HepG2 (cell line): ENCODE results near the gene TFE3. TPM values are rescaled to one million over a fixed set of nuclear protein-coding genes. Genes with fewer than 3 reads are reported as not detected.

ENCODE experiments used
- CEBPB ChIP-seq: IDR thresholded peaks from 2 replicates; pipeline ENCODE4 v1.6.1; 2011; ENCODE audit warnings: low read depth, low read length, improper control_type of control experiment, borderline replicate concordance
- DMTF1 ChIP-seq: sonication (generic); formaldehyde crosslinking; IDR thresholded peaks from 2 replicates; pipeline ENCODE4 v1.4.0; 2020; ENCODE audit warnings: mild to moderate bottlenecking, missing genetic modification reagents
- HDAC6 ChIP-seq: fragments of 200-600 bp; sonication (generic); IDR thresholded peaks from 2 replicates; pipeline ENCODE4 v1.7.0; 2017; ENCODE audit warnings: mild to moderate bottlenecking, antibody characterized with exemption, low read length, low read depth
- HINFP ChIP-seq: sonication (generic); formaldehyde crosslinking; IDR thresholded peaks from 2 replicates; pipeline ENCODE4 v1.4.0; 2020; ENCODE audit warnings: low read depth, mild to moderate bottlenecking, missing genetic modification reagents
- HMG20A ChIP-seq: IDR thresholded peaks from 2 replicates; pipeline ENCODE4 v1.6.1; 2016; ENCODE audit warnings: borderline replicate concordance
- HNF4A ChIP-seq: sonication (generic); formaldehyde crosslinking; IDR thresholded peaks from 2 replicates; pipeline ENCODE4 v1.4.0; 2020; ENCODE audit warnings: missing genetic modification reagents
- POLR2AphosphoS2 ChIP-seq: IDR thresholded peaks from 2 replicates; pipeline ENCODE4 v1.6.1; 2011; ENCODE audit warnings: low read depth, low read length, improper control_type of control experiment
- RARG ChIP-seq: sonication (generic); formaldehyde crosslinking; IDR thresholded peaks from 2 replicates; pipeline ENCODE4 v1.4.0; 2020; ENCODE audit warnings: low read depth, mild to moderate bottlenecking, missing genetic modification reagents
- SKIL ChIP-seq: sonication (generic); formaldehyde crosslinking; IDR thresholded peaks from 2 replicates; pipeline ENCODE4 v1.8.0; 2022; ENCODE audit warnings: missing genetic modification reagents, mild to moderate bottlenecking, moderate library complexity, borderline replicate concordance
- WIZ ChIP-seq: sonication (generic); formaldehyde crosslinking; IDR thresholded peaks from 2 replicates; pipeline ENCODE4 v1.5.1; 2020; ENCODE audit warnings: mild to moderate bottlenecking, missing genetic modification reagents
- XBP1 ChIP-seq: sonication (generic); formaldehyde crosslinking; IDR thresholded peaks from 2 replicates; pipeline ENCODE4 v1.5.0; 2020; ENCODE audit warnings: missing genetic modification reagents
- ZFP91 ChIP-seq: sonication (generic); formaldehyde crosslinking; IDR thresholded peaks from 2 replicates; pipeline ENCODE4 v1.9.0; 2022; ENCODE audit warnings: missing genetic modification reagents, mild to moderate bottlenecking, borderline replicate concordance
- ZNF326 ChIP-seq: sonication (generic); formaldehyde crosslinking; IDR thresholded peaks from 2 replicates; pipeline ENCODE4 v1.4.0; 2020; ENCODE audit warnings: missing genetic modification reagents, borderline replicate concordance
- ZNF737 ChIP-seq: sonication (generic); formaldehyde crosslinking; IDR thresholded peaks from 2 replicates; pipeline ENCODE4 v1.5.0; 2020; ENCODE audit warnings: missing genetic modification reagents, mild to moderate bottlenecking, borderline replicate concordance
- polyA plus RNA-seq, 8 experiments: library from polyadenylated mRNA; depleted of rRNA in 3 of 8; stranded (reverse) in 7 of 8; unstranded in 1 of 8; fragments of >200 nt; fragmentation: Illumina TruSeq in 4 of 8; extraction: Trizol in 4 of 8; gene quantifications; 2 replicates each; pipeline versions ENCODE4 v1.2.1 to v1.2.3, GENCODE V29; 2011 to 2016; ENCODE audit warnings: low read depth in 4 of 8, missing spikeins in 1 of 8, mixed read lengths in 1 of 8; ENCODE audit not compliant: insufficient read depth in 1 of 8
- total RNA-seq, 5 experiments: library from RNA; depleted of rRNA; stranded (reverse); fragments of >200 nt; fragmentation: Illumina TruSeq; extraction: Trizol; gene quantifications; 2 replicates each; pipeline ENCODE4 v1.2.3, GENCODE V29; 2016; ENCODE audit warnings: low read depth in 1 of 5
- TF ChIP-seq, protein P1 (sequence below): sonication (generic); formaldehyde crosslinking; IDR thresholded peaks from 2 replicates; pipeline ENCODE4 v1.5.0; 2020; ENCODE audit warnings: mild to moderate bottlenecking, missing genetic modification reagents
- TF ChIP-seq, protein P2 (sequence below): sonication (generic); formaldehyde crosslinking; IDR thresholded peaks from 2 replicates; pipeline ENCODE4 v1.5.0; 2020; ENCODE audit warnings: mild to moderate bottlenecking, missing genetic modification reagents, borderline replicate concordance

The TFE3 gene
- total and polyA plus RNA-seq, 2 of the 13 experiments (the other 11 are each of a cell fraction or from before 2014, with no cell fraction given) = 8.3 to 12.3 TPM

DNA sequence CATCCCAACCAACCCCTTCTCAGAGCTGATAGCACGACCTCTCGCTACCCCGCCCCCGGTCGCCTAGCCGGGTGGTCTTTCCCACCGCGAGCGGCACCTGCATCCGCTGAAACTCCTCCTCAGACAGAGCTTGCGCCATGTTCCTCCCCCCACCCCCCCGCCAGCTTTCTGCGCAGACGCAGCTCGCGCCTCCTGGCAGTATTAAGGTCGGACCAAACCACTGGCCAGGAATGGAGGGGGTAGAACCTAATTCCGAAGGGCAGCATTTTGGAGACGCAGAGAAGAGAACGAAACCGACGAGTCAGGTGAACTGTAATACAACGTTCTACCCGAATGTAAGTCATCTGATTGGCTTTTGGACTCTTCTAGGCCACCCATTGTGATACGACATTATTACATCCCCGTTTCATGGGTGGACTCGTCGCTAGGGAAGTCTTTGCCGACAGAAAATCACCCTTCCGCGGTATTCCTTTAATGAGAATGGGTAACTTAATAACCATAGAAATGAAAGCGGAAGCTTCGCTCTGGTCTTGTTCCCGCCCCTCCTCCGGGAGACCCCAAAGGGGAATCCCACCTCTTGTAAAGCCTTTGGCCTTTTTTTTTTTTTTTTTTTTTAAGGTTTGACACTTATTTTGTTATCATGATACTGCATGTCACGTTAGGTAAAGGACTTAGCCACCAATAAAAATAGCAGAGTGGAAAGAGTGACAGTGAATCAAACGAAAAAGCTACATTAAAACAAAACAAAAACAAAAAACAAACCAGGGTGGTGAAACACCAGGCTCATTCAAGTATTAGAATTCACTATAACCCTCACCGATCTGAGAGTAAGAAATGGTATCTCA lies 40.8 kb downstream of the TFE3 start, which contains the start of gene GRIPAP1 (continued):
- TF ChIP-seq ZNF737 (CRISPR knock-in tag) (no peak), HDAC6 (no peak), HINFP (no peak), DMTF1 (CRISPR knock-in tag) (no peak), WIZ (CRISPR knock-in tag) (no peak), ZNF326 (CRISPR knock-in tag) (no peak), POLR2AphosphoS2 (no peak), CEBPB (peak; percentile 61; the same call in 1 of the 2 replicates), HNF4A (CRISPR knock-in tag) (no peak), XBP1 (CRISPR knock-in tag) (no peak), SKIL (CRISPR knock-in tag) (no peak), RARG (no peak), HMG20A (CRISPR knock-in tag) (no peak), ZFP91 (CRISPR knock-in tag) (peak; percentile 57; the same call in 1 of the 2 replicates)
- TF ChIP-seq, protein P1, sequence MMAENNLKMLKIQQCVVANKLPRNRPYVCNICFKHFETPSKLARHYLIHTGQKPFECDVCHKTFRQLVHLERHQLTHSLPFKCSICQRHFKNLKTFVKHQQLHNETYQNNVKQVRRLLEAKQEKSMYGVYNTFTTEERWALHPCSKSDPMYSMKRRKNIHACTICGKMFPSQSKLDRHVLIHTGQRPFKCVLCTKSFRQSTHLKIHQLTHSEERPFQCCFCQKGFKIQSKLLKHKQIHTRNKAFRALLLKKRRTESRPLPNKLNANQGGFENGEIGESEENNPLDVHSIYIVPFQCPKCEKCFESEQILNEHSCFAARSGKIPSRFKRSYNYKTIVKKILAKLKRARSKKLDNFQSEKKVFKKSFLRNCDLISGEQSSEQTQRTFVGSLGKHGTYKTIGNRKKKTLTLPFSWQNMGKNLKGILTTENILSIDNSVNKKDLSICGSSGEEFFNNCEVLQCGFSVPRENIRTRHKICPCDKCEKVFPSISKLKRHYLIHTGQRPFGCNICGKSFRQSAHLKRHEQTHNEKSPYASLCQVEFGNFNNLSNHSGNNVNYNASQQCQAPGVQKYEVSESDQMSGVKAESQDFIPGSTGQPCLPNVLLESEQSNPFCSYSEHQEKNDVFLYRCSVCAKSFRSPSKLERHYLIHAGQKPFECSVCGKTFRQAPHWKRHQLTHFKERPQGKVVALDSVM (CRISPR knock-in tag) = 0 out of 2 replicates have a peak, but pooled peaks have one; percentile 13
- TF ChIP-seq, protein P2, sequence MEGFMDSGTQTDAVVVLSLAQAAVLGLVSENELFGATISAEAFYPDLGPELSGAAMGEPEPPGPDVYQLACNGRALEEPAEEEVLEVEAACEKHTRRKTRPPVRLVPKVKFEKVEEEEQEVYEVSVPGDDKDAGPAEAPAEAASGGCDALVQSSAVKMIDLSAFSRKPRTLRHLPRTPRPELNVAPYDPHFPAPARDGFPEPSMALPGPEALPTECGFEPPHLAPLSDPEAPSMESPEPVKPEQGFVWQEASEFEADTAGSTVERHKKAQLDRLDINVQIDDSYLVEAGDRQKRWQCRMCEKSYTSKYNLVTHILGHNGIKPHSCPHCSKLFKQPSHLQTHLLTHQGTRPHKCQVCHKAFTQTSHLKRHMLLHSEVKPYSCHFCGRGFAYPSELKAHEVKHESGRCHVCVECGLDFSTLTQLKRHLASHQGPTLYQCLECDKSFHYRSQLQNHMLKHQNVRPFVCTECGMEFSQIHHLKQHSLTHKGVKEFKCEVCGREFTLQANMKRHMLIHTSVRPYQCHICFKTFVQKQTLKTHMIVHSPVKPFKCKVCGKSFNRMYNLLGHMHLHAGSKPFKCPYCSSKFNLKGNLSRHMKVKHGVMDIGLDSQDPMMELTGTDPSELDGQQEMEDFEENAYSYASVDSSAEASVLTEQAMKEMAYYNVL = no peak
